ENCODE measurements around the gene PTPRG. TPM values are rescaled to one million over a fixed set of nuclear protein-coding genes. Genes with fewer than 3 reads are reported as not detected.

The PTPRG gene
- total RNA-seq, 1 experiment from 2014 or later = 69.3 TPM

DNA sequence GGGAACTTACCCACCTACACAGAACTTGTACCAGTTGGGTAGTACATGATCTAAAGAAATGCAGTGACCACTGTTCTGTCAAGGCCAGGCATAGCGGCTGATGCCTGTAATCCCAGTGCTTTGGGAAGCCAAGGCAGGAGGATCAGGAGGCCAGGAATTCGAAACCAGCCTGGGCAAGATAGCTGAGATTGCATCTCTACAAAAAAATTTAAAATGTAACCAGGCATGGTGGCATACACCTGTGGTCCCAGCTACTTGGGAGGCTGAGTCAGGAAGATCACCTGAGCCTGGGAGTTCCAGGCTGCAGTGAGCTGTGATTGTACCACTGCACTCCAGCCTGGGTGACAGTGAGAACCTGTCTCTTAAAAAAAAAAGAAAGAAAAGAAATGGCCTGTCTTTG lies 491.0 kb downstream of the PTPRG start:
- Histone ChIP-seq H2BK12ac (ENCODE audit: insufficient read length, low read depth, low read length) (no peak overlapping the region), H2BK5ac (ENCODE audit: insufficient read length, low read length) (no peak overlapping the region), H3K79me1 (ENCODE audit: insufficient read depth, low read depth, low read length, poor library complexity, severe bottlenecking) (no peaks in the 10 kb centered on the region), H3K27me3 (ENCODE audit: insufficient read depth, low read length) (no peaks in the 10 kb centered on the region), H4K91ac (ENCODE audit: insufficient read length, low read depth, low read length) (no peak overlapping the region), H3K9me3 (ENCODE audit: control insufficient read depth, low read depth, low read length) (no peaks in the 10 kb centered on the region), H3K14ac (ENCODE audit: insufficient read depth, low read length) (no peak overlapping the region), H2BK15ac (ENCODE audit: low read depth, low read length) (no peak overlapping the region), H3K4ac (ENCODE audit: low read depth, low read length) (no peak overlapping the region), H4K8ac (replicated peaks; ENCODE audit: insufficient read length, low read depth, low read length) (no peak overlapping the region), H3K23me2 (ENCODE audit: insufficient read length, low read depth, low read length, poor library complexity, severe bottlenecking) (no peaks in the 10 kb centered on the region), H4K20me1 (ENCODE audit: control insufficient read depth, insufficient read depth, insufficient read length) (no peaks in the 10 kb centered on the region), H3K56ac (ENCODE audit: insufficient read length, low read depth, low read length) (no peak overlapping the region), H2BK120ac (ENCODE audit: low read depth, low read length, poor library complexity, severe bottlenecking) (no peak overlapping the region), H2AFZ (ENCODE audit: low read length) (no peak overlapping the region), H2AK5ac (ENCODE audit: insufficient read length, low read length) (no peak overlapping the region), H3T11ph (ENCODE audit: low read length) (no peak overlapping the region), H2BK20ac (ENCODE audit: low read depth, low read length, poor library complexity, severe bottlenecking) (no peak overlapping the region), H3K27ac (ENCODE audit: insufficient read length, low read depth, low read length) (no peak overlapping the region), H3K4me2 (ENCODE audit: insufficient read depth, insufficient read length, low read length) (no peak overlapping the region), H4K5ac (ENCODE audit: insufficient read length, low read depth, low read length) (no peak overlapping the region), H3K79me2 (ENCODE audit: insufficient read depth, low read length) (peaks cover 4% of the 10 kb centered on the region; the same call in 1 of the 2 replicates), H3K9ac (ENCODE audit: extremely low read depth, insufficient read length, low read length) (no peak overlapping the region), H3K18ac (ENCODE audit: insufficient read length, low read depth, low read length) (no peak overlapping the region), H3K23ac (ENCODE audit: insufficient read length, low read depth, low read length) (no peak overlapping the region), H3K4me1 (ENCODE audit: insufficient read depth, low read length) (peaks cover 4% of the 10 kb centered on the region)
- no peaks in the 10 kb centered on the region for H3K36me3 Mint-ChIP-seq (ENCODE audit: insufficient read depth in 1 of 3, low read depth in 3 of 3)
- no peaks in the 10 kb centered on the region for H3K9me3 Mint-ChIP-seq
- WGBS (ENCODE audit: extremely low coverage, insufficient read length, low lambda C conversion rate) = no CpG with 5 or more reads among the region's 2 CpGs
- TF ChIP-seq, protein P1, sequence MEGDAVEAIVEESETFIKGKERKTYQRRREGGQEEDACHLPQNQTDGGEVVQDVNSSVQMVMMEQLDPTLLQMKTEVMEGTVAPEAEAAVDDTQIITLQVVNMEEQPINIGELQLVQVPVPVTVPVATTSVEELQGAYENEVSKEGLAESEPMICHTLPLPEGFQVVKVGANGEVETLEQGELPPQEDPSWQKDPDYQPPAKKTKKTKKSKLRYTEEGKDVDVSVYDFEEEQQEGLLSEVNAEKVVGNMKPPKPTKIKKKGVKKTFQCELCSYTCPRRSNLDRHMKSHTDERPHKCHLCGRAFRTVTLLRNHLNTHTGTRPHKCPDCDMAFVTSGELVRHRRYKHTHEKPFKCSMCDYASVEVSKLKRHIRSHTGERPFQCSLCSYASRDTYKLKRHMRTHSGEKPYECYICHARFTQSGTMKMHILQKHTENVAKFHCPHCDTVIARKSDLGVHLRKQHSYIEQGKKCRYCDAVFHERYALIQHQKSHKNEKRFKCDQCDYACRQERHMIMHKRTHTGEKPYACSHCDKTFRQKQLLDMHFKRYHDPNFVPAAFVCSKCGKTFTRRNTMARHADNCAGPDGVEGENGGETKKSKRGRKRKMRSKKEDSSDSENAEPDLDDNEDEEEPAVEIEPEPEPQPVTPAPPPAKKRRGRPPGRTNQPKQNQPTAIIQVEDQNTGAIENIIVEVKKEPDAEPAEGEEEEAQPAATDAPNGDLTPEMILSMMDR (conservative IDR thresholded peaks at IDR 0.05) = no peak
- no peak overlapping the region for H3K4me3 Mint-ChIP-seq
- DNase-seq = no peak
- H3K27ac Mint-ChIP-seq = peak overlapping the region in 1 of 3 experiments; percentile 47; a peak in 1 of 7 replicates
- H3K27me3 Mint-ChIP-seq (ENCODE audit: low read depth) = no peaks in the 10 kb centered on the region
- H3K4me1 Mint-ChIP-seq = peaks cover 32 to 33% of the 10 kb centered on the region in 2 experiments
